CD4-positive, alpha-beta T cell treated with Interleukin-12 subunit alpha and Interleukin-12 subunit beta, for 1 hour (primary cell): ENCODE data around the gene ZBTB49.
"Not testable (repeated sequence)": the region's sequence is repeated elsewhere in the genome, so short reads cannot be mapped to it uniquely, and the experiment has no call there.

Source experiments
- DNase-seq: peaks from one replicate; pipeline ENCODE4 v3.0.0-alpha.2; 2020

ZBTB49 gene, protein sequence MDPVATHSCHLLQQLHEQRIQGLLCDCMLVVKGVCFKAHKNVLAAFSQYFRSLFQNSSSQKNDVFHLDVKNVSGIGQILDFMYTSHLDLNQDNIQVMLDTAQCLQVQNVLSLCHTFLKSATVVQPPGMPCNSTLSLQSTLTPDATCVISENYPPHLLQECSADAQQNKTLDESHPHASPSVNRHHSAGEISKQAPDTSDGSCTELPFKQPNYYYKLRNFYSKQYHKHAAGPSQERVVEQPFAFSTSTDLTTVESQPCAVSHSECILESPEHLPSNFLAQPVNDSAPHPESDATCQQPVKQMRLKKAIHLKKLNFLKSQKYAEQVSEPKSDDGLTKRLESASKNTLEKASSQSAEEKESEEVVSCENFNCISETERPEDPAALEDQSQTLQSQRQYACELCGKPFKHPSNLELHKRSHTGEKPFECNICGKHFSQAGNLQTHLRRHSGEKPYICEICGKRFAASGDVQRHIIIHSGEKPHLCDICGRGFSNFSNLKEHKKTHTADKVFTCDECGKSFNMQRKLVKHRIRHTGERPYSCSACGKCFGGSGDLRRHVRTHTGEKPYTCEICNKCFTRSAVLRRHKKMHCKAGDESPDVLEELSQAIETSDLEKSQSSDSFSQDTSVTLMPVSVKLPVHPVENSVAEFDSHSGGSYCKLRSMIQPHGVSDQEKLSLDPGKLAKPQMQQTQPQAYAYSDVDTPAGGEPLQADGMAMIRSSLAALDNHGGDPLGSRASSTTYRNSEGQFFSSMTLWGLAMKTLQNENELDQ

GRCh38 chr4:4289941-4290850 lies at the start of gene ZBTB49, which contains the start of gene LYAR:
Gene ZBTB49, plus strand, starts transcription at chr4:4290251. Its CDS starts 9,695 bp downstream, at chr4:4299946.
Gene LYAR, minus strand, starts transcription at chr4:4290154. Its CDS starts 6,412 bp downstream, at chr4:4283742.
- DNase-seq, result peak; percentile 97

GRCh38 chr4:4245172-4245571 lies 44.9 kb upstream of the ZBTB49 start:
- DNase-seq, result no peak

DNA sequence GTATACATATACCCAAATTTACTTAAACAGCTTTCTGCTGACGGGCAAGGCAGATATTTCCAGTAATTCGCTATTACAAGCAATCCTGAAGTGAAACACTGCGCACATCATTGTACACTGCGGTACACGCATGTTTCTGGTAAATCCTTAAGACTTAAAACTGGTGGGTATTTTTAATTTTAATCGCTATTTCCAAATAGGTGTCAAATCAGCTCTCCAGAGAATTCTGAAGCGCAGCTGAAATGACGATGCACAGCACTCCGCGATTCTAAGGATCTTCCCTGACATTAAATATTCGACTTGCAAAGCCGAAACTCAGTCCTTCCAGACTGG lies 42.4 kb upstream of the ZBTB49 start:
- no peak for DNase-seq

DNA sequence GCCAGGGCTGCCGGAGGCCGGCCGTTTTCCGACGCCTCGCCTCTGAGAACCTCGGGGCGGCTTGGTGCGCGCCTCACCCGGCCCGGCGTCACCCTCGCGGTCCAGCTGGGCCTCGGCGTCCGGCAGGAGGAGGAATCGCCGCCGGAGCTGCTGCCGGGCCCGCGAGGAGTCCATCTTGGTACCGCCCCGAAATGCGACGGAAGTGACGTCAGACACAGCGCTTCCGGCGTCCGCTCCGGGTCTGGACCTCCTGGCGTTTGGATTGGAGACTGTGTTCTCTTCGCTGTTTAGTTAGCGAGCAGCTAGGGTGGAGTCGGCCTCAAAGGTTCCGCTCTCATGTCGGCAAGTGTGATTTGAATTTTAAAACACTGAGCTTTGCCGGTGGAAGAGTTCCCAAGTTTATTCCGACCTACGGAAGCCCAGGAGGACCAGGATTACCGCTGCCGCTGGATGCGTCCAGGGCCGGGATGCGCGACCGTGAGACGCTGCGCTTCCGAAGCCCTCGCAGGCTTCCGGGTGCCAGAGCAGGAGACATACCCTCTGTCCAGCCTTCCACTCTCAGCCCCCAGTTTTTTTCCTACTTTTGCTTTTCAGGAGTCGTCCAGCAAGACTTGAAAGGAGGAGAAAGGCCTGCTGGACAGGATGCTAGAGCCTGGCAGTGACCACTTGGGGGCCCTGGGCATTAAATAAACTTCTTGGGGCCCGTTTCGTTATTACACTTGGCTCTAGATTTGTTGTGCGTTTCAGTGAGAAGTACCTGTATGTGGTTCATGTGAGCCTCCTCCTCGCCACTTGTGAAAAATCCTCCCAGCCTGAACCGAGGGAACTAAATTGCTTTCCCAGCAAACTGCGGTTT lies 41.8 kb upstream of the ZBTB49 start, which contains the start of gene TMEM128:
TMEM128 (minus strand) TSS at position 195 of the 856 bp plus-strand sequence; CDS start at position 174, 21 bp downstream.
- DNase-seq, result peak; percentile 94

DNA sequence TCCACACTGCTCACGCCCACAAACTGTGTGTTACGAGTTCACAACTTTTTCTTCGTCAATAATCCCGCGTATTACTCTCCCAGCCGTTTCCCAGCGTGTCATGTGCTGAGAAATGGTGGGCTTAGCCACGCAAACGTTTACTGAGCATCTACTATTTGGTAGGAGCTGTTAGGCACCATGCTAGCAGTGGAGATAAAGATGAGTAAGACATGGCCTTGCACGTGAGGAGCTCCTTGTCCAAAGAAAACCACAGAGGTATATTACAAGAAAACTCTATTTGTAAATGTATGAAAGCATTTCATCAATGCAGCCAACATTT lies 41.2 kb upstream of the ZBTB49 start:
- DNase-seq, result no peak

DNA sequence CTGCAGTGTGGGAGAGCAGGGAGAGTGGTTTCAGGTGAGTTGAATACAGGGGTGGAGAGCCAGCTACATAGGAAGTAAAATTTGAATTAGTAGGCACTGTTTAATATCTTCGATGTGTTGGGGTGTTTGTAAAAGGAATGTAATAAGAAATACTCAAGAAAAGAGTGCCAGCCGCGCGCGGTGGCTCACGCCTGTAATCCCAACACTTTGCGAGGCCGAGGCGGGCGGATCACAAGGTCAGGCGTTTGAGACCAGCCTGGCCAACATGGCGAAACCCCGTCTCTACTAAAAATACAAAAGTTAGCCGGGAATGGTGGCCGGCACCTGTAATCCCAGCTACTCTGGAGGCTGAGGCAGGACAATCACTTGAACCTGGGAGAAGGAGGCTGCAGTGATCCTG lies 40.7 kb upstream of the ZBTB49 start:
- not testable (repeated sequence) for DNase-seq

DNA sequence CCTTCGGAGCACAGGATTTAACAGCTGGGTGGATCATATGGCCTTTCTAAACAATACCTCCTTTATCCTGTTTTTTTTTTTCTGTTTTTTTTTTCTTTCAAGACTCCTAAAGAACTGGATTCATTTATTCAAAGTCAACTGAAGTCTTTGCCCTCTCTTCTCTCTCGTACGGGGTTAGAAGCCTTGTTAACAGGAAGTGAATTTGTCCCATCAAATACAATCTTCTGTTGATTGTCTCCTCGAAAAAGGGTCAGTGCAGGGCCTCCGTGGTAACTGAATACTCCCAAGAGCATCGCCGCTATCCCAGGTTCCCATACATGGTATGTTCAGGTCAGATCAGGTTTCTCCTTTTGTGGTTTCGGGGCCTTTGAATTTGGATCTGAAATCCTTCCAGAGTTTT lies 40.2 kb upstream of the ZBTB49 start:
- DNase-seq, result no peak

DNA sequence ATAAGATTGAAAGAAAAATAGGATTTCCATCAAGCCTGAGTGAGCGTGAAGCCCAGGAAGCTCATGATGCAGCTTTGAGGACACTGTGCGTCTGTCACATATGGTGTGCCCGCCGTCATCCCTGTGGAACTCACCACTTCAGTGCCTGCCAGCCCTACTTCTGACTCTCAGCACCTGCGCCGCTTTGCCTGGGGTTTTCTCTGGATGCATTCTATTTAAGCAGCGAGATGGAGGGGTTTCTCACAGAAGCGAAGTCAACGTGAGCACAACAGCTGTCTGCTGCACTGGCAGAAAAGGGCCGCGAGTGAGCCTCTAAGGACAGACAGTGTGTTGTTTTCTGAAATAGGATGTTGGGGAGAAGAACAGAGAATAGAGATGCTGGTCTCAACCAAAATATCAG lies 35.9 kb upstream of the ZBTB49 start:
- no peak for DNase-seq

- DNase-seq, result no peak
Measured at GRCh38 chr4:4254666-4255065, 35.4 kb upstream of the ZBTB49 start.

DNA sequence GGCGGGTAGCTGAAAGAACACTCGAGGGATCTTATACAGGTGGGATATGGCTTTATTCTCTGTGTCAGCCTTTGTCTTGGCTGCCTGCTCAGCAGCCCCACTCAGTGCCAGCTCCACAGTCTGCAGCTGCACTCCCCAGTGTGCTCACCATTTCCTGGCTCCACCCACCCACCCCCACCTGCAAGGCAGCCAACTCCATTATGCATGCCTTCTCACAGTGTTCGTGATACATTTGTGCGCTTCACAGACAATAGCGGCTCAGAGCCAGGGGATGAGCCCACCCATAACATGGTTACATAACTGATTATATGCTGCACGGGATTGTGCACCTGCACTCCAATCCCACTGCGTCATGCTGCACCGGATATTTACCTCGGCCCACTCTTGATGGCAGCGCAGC lies 33.3 kb upstream of the ZBTB49 start:
- DNase-seq, result no peak

DNA sequence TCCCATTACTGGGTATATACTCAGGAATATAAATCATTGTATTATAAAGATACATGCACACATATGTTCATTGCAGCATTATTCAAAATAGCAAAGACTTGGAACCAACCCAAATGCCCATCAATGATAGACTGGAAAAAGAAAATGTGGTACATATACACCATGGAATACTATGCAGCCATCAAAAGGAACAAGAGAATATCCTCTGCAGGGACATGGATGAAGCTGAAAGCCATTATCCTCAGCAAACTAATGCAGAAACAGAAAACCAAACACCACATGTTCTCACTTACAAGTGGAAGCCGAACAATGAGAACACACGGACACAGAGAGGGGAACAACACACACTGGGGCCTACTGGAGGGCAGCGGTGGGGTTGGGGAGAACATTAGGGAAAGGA lies 32.3 kb upstream of the ZBTB49 start:
- not testable (repeated sequence) for DNase-seq

- DNase-seq, result no peak
Measured at GRCh38 chr4:4259484-4260100, 30.5 kb upstream of the ZBTB49 start.

DNA sequence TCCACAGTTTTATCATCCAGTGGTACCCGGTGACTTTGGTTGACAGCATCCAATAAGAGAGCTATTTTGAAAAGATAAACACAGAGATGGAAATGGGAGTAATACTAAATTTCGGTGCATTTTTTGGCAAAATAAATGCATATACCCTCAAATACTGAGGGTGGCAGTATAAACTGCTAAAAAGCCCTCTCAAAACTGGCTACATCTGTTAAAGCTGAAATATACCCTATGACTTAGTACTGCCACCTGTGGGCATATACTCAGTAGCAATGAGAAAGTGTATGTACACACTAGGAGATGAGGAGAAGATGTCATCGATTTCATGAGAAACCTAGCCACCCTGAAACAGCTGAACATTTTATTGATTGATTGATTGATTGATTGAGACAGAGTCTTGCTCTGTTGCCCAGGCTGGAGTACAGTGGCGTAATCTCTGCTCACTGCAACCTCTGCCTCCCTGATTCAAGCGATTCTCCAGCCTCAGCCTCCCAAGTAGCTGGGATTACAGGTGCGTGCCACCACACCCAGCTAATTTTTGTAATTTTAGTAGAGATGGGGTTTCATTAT lies 29.8 kb upstream of the ZBTB49 start:
- peak; percentile 80 for DNase-seq

GRCh38 chr4:4267981-4268380 lies 22.1 kb upstream of the ZBTB49 start:
- DNase-seq, result peak; percentile 7

DNA sequence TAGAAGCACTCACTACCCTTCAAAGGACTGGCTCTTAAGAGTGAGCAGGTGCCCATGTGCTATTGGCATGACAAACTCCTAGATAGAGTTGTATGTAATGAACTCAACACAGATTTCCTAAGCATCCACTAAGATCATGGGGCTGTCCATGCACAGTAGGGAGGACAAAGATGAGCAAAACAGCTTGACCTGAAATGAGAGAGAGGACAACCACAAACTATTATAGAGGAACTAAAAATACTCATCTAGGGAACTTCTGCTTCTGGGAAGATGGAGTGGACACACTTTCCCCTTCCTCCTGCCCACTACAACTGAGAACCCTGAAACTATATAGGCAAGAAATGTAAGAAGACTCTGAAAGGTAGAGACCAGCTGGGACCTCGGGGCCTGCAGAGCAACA lies 21.3 kb upstream of the ZBTB49 start:
- DNase-seq, result no peak

- DNase-seq, result peak; percentile 74
Measured at GRCh38 chr4:4269331-4269731, 20.7 kb upstream of the ZBTB49 start.

DNA sequence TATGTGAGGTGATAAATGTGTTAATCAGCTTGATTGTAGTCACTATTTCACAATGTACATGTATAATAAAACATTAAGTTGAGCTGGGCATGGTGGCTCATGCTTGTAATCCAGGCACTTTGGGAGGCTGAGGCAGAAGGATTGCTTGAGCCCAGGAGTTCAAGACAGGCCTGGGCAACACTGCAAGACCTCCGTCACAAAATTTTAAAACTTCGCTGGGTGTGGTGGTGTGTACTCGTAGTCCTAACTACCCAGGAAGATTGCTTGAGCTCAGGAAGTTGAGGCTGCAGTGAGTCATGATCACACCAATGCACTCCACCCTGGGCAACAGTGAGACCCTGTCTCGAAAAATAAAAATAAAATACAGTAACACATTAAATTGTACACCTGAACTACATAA lies 20.2 kb upstream of the ZBTB49 start:
- DNase-seq, result peak; percentile 76

- peak; percentile 33 for DNase-seq
Measured at GRCh38 chr4:4270529-4270928, 19.5 kb upstream of the ZBTB49 start.

DNA sequence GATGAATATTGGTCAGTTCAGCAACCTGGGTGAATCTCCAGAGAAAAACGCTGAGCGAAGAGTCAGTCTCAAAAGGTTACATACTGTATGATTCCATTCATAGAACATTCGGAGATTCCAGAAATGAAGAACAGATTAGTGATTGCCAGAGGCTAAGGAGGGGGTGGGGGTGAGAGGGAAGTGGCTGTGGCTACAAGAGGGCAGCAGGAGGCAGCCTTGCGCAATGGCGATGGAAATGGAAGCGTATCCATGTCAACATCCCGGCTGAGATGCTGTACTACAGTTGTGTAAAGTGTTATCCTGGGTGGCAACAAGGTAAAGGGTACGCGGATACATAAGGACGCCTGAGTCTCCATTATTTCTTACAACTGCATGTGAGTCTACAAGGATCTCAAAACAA lies 18.1 kb upstream of the ZBTB49 start:
- no peak for DNase-seq

DNA sequence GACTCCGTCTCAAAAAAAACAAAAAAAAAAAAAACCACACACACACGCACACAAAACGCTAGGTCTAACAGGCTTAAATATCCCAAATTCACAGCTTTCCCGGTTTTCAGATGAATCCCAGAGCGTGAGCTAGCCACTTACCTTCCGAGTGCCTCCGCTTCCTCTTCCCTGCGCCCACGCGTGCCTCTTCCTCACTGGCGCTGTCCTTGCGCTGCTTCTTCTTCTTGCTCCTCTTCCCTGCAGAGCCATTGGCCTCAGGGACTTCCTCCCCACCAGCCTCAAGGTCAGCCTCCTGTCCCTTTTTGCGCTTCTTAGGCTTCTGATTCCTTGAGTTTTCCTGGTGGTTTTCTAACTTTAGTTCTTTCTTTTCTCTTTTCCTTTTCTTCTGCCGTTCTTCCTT lies 15.8 kb upstream of the ZBTB49 start:
- no peak for DNase-seq

DNA sequence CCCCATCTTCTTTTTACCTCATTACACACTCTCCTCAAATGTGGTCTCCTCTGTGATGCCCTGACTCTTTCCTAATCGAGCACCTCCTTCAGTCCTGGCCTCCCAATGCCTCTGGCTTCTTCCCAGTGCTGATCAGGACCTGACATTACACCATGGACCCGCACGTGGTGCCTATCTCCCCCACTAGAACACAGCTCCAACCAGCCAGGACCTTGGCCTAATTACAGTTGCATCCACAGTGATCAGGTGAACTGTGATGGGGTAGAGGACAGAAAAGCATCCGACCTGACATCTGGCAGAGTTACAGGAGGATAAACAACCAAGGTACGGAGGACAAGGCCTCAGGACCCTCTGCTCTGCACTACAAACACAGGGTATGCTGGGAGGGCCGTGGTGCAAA lies 12.5 kb upstream of the ZBTB49 start:
- no peak for DNase-seq
